Prostate gland (tissue), 2 donors: Measurements from ENCODE around the gene PRSS27. TPM values are rescaled to one million over a fixed set of nuclear protein-coding genes. Genes with fewer than 3 reads are reported as not detected.

ENCODE experiments used
- DNase-seq: peaks from one replicate; pipeline ENCODE4 v3.0.0-alpha.2; 2019; ENCODE audit warnings: low spot score
- H3K27ac ChIP-seq, 2 donors: fragments of 200-600 bp; sonication (generic); 2 replicates each; pipeline ENCODE4 v1.5.1; 2017 to 2019
- H3K27me3 ChIP-seq: fragments of 200-600 bp; sonication (generic); replicated peaks from 2 replicates; pipeline ENCODE4 v1.5.1; 2019; ENCODE audit not compliant: insufficient read depth
- H3K36me3 ChIP-seq, 2 donors: fragments of 200-600 bp; sonication (generic); 1 replicate in 1 of 2; 2 replicates in 1 of 2; pipeline versions ENCODE4 v1.5.1 to v1.8.1; 2017 to 2019
- H3K4me1 ChIP-seq: fragments of 200-600 bp; sonication (generic); replicated peaks from 2 replicates; pipeline ENCODE4 v1.5.1; 2019
- H3K4me3 ChIP-seq, 2 donors: fragments of 200-600 bp; sonication (generic); 2 replicates each; pipeline ENCODE4 v1.5.1; 2017 to 2019
- H3K9me3 ChIP-seq: fragments of 200-600 bp; sonication (generic); 2 replicates; pipeline ENCODE4 v1.5.1; 2017
- CTCF ChIP-seq, 4 experiments: fragments of 200-600 bp in 2 of 4; fragments of 450-650 bp in 2 of 4; sonication (generic) in 2 of 4; IDR thresholded peaks; 1 replicate in 3 of 4; 2 replicates in 1 of 4; pipeline ENCODE4 v1.5.1; 2016 to 2019; ENCODE audit warnings: antibody characterized with exemption in 4 of 4, mild to moderate bottlenecking in 2 of 4, moderate library complexity in 2 of 4
- POLR2A ChIP-seq: fragments of 450-650 bp; IDR thresholded peaks from one replicate; pipeline ENCODE4 v1.6.1; 2016; ENCODE audit warnings: antibody characterized with exemption, mild to moderate bottlenecking
- POLR2AphosphoS5 ChIP-seq: sonication (generic); formaldehyde crosslinking; IDR thresholded peaks from one replicate; pipeline ENCODE4 v1.6.1; 2017; ENCODE audit warnings: antibody characterized with exemption
- WGBS: methylation state at CpG from one replicate; pipeline ENCODE4 v1.1.5; 2018; 5-methylcytosine and 5-hydroxymethylcytosine counted together
- intact Hi-C: fragments of 100-400 bp; cut with DNase I; formaldehyde crosslinking; loops from one replicate; pipeline ENCODE4 v1.14.2; 2022
- total RNA-seq, 2 donors: library from RNA; depleted of rRNA; stranded (reverse); fragments of >200 nt; gene quantifications; one replicate each; pipeline ENCODE4 v1.1.0, GENCODE V29; 2016

Gene PRSS27
- total RNA-seq, 2 donors from 2014 or later: 1.9 to 6.9 TPM

- intact Hi-C loops: no loop called here
- Histone ChIP-seq H3K27me3 (no peaks in the 10 kb centered on the region), H3K4me1 (no peaks in the 10 kb centered on the region), H3K27ac (no peak overlapping the region), H3K9me3 (no peaks in the 10 kb centered on the region), H3K36me3 (no peaks in the 10 kb centered on the region), H3K4me3 (no peak overlapping the region)
- WGBS: 76% methylated on average over 14 of the region's 14 CpGs
- TF ChIP-seq CTCF (IDR thresholded peaks at IDR 0.05): no peak
- TF ChIP-seq POLR2A: no peak
- no peak for TF ChIP-seq POLR2AphosphoS5
- no peak for DNase-seq
Observed at GRCh38 chr16:2713523-2713922, 6.5 kb downstream of the PRSS27 start.

- Histone ChIP-seq H3K36me3 (no peaks in the 10 kb centered on the region), H3K4me3 (no peak overlapping the region), H3K27me3 (no peaks in the 10 kb centered on the region), H3K9me3 (no peaks in the 10 kb centered on the region), H3K4me1 (no peaks in the 10 kb centered on the region), H3K27ac (no peak overlapping the region)
- no peak for DNase-seq
- intact Hi-C loops: no loop called here
- TF ChIP-seq POLR2AphosphoS5: no peak
- TF ChIP-seq CTCF (IDR thresholded peaks at IDR 0.05): no peak
- no peak for TF ChIP-seq POLR2A
- 80% methylated on average over 20 of the region's 21 CpGs for WGBS
Observed at GRCh38 chr16:2712546-2712945, 7.5 kb downstream of the PRSS27 start.

- Histone ChIP-seq H3K4me1 (no peaks in the 10 kb centered on the region), H3K27ac (no peak overlapping the region), H3K9me3 (no peaks in the 10 kb centered on the region), H3K36me3 (no peaks in the 10 kb centered on the region), H3K27me3 (no peaks in the 10 kb centered on the region), H3K4me3 (no peak overlapping the region)
- TF ChIP-seq POLR2A: no peak
- no peak for TF ChIP-seq POLR2AphosphoS5
- no peak for DNase-seq
- intact Hi-C loops: no loop called here
- WGBS: 59% methylated on average over 14 of the region's 14 CpGs
Observed at GRCh38 chr16:2712063-2712441, 8.0 kb downstream of the PRSS27 start.

- Histone ChIP-seq H3K36me3 (no peaks in the 10 kb centered on the region), H3K27ac (no peak overlapping the region), H3K27me3 (no peaks in the 10 kb centered on the region), H3K4me3 (no peak overlapping the region), H3K4me1 (no peaks in the 10 kb centered on the region), H3K9me3 (no peaks in the 10 kb centered on the region)
- 63% methylated on average over 20 of the region's 22 CpGs for WGBS
- TF ChIP-seq POLR2A (no peak), POLR2AphosphoS5 (no peak), CTCF (IDR thresholded peaks at IDR 0.05) (no peak)
- intact Hi-C loops: no loop called here
- DNase-seq: no peak
Observed at GRCh38 chr16:2711370-2712062, 8.5 kb downstream of the PRSS27 start.

GRCh38 chr16:2710711-2711231 lies 9.3 kb downstream of the PRSS27 start:
- DNase-seq: no peak
- no peak overlapping the region for H3K4me3 ChIP-seq
- no peaks in the 10 kb centered on the region for H3K27me3 ChIP-seq
- 37% methylated on average over 11 of the region's 11 CpGs for WGBS
- intact Hi-C loops: no loop called here
- no peaks in the 10 kb centered on the region for H3K36me3 ChIP-seq
- no peak for TF ChIP-seq POLR2AphosphoS5
- no peak for TF ChIP-seq POLR2A
- TF ChIP-seq CTCF (IDR thresholded peaks at IDR 0.05): no peak
- H3K27ac ChIP-seq: no peak overlapping the region
- no peaks in the 10 kb centered on the region for H3K4me1 ChIP-seq
- no peaks in the 10 kb centered on the region for H3K9me3 ChIP-seq
